GM23248 (cell line): Measurements from ENCODE around the gene PTPN20. TPM values are rescaled to one million over a fixed set of nuclear protein-coding genes. Genes with fewer than 3 reads are reported as not detected.

ENCODE experiments used
- DNase-seq: peaks from one replicate; pipeline ENCODE4 v3.0.0-alpha.2; 2015
- H2AFZ ChIP-seq: fragments of 200-600 bp; sonication (generic); 2 replicates; pipeline ENCODE4 v1.6.1; 2016; ENCODE audit warnings: antibody characterized with exemption
- H3F3A ChIP-seq: fragments of 200-600 bp; sonication (generic); 2 replicates; pipeline ENCODE4 v1.6.1; 2016; ENCODE audit warnings: mild to moderate bottlenecking, antibody characterized with exemption, mixed run types; ENCODE audit not compliant: insufficient read depth
- H3K27ac ChIP-seq: fragments of 200-600 bp; sonication (generic); 2 replicates; pipeline ENCODE4 v1.5.1; 2016; ENCODE audit warnings: mild to moderate bottlenecking
- H3K27me3 ChIP-seq: fragments of 200-600 bp; sonication (generic); replicated peaks from 2 replicates; pipeline ENCODE4 v1.6.1; 2016; ENCODE audit warnings: mild to moderate bottlenecking; ENCODE audit not compliant: insufficient read depth
- H3K36me3 ChIP-seq: fragments of 200-600 bp; sonication (generic); 2 replicates; pipeline ENCODE4 v1.6.1; 2016; ENCODE audit warnings: low read depth, mild to moderate bottlenecking
- H3K4me1 ChIP-seq: fragments of 200-600 bp; sonication (generic); 2 replicates; pipeline ENCODE4 v1.6.1; 2016; ENCODE audit warnings: mild to moderate bottlenecking; ENCODE audit not compliant: insufficient read depth
- H3K4me2 ChIP-seq: fragments of 200-600 bp; sonication (generic); one replicate; pipeline ENCODE4 v1.6.1; 2016; ENCODE audit warnings: mild to moderate bottlenecking; ENCODE audit not compliant: unreplicated experiment
- H3K4me3 ChIP-seq: fragments of 200-600 bp; sonication (generic); 2 replicates; pipeline ENCODE4 v1.5.1; 2016; ENCODE audit warnings: mild to moderate bottlenecking
- H3K79me2 ChIP-seq: fragments of 200-600 bp; sonication (generic); 2 replicates; pipeline ENCODE4 v1.6.1; 2016; ENCODE audit warnings: mild to moderate bottlenecking; ENCODE audit not compliant: insufficient read depth
- H3K9ac ChIP-seq: fragments of 200-600 bp; sonication (generic); 2 replicates; pipeline ENCODE4 v1.6.1; 2016; ENCODE audit warnings: mild to moderate bottlenecking
- H3K9me2 ChIP-seq: fragments of 200-600 bp; sonication (generic); 2 replicates; pipeline ENCODE4 v1.6.1; 2016; ENCODE audit warnings: mixed run types, mild to moderate bottlenecking, moderate library complexity; ENCODE audit not compliant: insufficient read depth
- H3K9me3 ChIP-seq: fragments of 200-600 bp; sonication (generic); one replicate; pipeline ENCODE4 v1.6.1; 2017; ENCODE audit warnings: low read depth
- H4K20me1 ChIP-seq: fragments of 200-600 bp; sonication (generic); 2 replicates; pipeline ENCODE4 v1.6.0; 2016; ENCODE audit not compliant: insufficient read depth
- EZH2 ChIP-seq: fragments of 200-600 bp; sonication (generic); IDR thresholded peaks from 2 replicates; pipeline ENCODE4 v1.6.1; 2018; ENCODE audit warnings: antibody characterized with exemption, mild to moderate bottlenecking; ENCODE audit not compliant: insufficient read depth, poor library complexity, severe bottlenecking
- EZH2phosphoT487 ChIP-seq: fragments of 200-600 bp; sonication (generic); IDR thresholded peaks from 2 replicates; pipeline ENCODE4 v1.6.1; 2018; ENCODE audit warnings: antibody characterized with exemption, moderate library complexity, mild to moderate bottlenecking, low read depth; ENCODE audit not compliant: insufficient read depth
- WGBS, 2 experiments: methylation state at CpG; one replicate each; pipeline ENCODE4 v1.1.6; 2015 to 2017; ENCODE audit warnings: low lambda C conversion rate in 2 of 2, low coverage in 1 of 2; ENCODE audit errors: missing lambda C conversion rate in 2 of 2; 5-methylcytosine and 5-hydroxymethylcytosine counted together
- in situ Hi-C: fragments of 300-500 bp; cut with MboI; formaldehyde crosslinking; loops from 2 replicates; pipeline ENCODE4 v1.15.0; 2020
- polyA plus RNA-seq: library from polyadenylated mRNA; unstranded; fragments of >200 nt; fragmentation: Nextera tagmentation; extraction: Ambion mirVana; gene quantifications from 2 replicates; pipeline ENCODE4 v1.2.1, GENCODE V29; 2016
- total RNA-seq: library from RNA; depleted of rRNA; stranded (reverse); fragments of >200 nt; shearing (Covaris generic); gene quantifications from 2 replicates; pipeline ENCODE4 v1.2.3, GENCODE V29; 2014

Gene PTPN20
- total and polyA plus RNA-seq, 2 experiments from 2014 or later: 0.15 to 0.22 TPM

DNA sequence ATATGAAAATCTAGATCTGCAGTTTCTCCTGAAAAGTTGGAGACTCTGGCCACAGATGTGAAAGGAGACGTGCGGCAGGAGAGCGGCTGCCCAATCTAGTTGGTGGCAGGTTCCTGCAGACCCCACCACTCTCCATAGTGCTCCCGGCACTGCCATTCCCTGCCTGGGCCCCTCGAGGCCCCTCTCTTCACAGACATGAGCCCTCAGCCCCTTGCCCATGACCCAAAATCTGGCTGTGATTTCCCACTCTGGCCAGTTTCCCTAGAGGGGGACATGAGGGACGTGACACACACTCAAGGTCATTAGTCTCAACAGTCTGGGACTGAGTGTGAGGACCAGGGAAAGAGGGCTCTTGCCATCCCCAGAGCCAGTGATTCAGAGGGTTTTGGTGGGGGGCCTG, 138.7 kb downstream of the PTPN20 start:
- no peak for TF ChIP-seq EZH2
- TF ChIP-seq EZH2phosphoT487: no peak
- Histone ChIP-seq H3K9me3 (no peaks in the 10 kb centered on the region), H3K4me1 (0 out of 2 replicates have a peak, but pooled peaks cover 6% of the 10 kb centered on the region), H3K27me3 (no peaks in the 10 kb centered on the region), H3K4me3 (no peak overlapping the region), H3K36me3 (no peaks in the 10 kb centered on the region), H3K27ac (no peak overlapping the region), H2AFZ (no peak overlapping the region), H3K9me2 (no peaks in the 10 kb centered on the region), H3K9ac (no peak overlapping the region), H3F3A (no peaks in the 10 kb centered on the region), H4K20me1 (no peaks in the 10 kb centered on the region), H3K79me2 (no peaks in the 10 kb centered on the region), H3K4me2 (no peak overlapping the region)
- DNase-seq: no peak
- WGBS, 2 experiments: 58 to 62% methylated on average over 6 of the region's 6 CpGs
- in situ Hi-C loops: loop anchor here (10.0 kb wide), 1 partner anchor 255 kb away; the partner anchor contains the start of gene GDF10

DNA sequence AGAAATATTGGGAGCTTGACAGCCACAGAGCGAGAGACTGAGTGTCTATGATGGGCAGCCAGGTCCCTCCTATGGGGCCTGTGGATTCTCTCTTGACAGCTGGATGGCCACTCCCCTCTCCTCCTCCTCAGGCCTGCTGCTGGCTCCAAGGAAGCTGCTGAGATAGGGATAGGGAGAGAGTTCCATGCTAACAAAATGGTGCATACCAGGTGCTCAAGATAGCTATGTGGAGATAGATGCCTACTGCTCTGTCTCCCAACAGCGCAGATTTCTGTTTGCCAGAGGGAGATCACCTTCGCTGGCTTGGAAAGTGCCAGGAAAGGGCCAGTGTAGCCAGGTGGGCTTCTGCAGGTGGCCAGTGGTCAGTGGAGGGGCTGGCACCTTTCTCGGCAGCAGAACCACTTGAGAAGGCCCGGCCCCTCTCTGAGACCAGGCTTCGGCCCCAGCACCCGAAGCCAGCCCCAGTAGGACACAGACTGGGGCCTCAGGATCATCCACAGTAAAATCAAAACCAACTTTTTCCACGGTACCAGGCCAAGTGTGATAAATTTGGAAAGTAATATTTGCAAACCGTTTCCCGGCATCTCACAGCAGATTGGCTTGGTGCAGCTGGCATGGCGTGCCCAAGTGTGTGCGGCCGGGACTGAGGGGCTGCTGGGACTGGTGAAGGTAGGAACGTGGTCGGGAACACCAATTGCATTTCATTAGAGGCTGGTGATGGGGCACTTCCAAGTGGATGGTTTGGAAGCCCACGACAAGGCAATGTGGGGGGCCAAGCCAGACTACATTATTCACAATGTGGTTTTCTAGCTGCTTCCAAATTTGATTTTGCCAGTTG, 139.6 kb downstream of the PTPN20 start:
- Histone ChIP-seq H3K27ac (no peak overlapping the region), H4K20me1 (no peaks in the 10 kb centered on the region), H3K4me1 (0 out of 2 replicates have a peak, but pooled peaks cover 6% of the 10 kb centered on the region), H3F3A (no peaks in the 10 kb centered on the region), H3K9me2 (no peaks in the 10 kb centered on the region), H3K79me2 (no peaks in the 10 kb centered on the region), H3K9me3 (no peaks in the 10 kb centered on the region), H3K9ac (no peak overlapping the region), H2AFZ (no peak overlapping the region), H3K27me3 (no peaks in the 10 kb centered on the region), H3K36me3 (no peaks in the 10 kb centered on the region), H3K4me2 (no peak overlapping the region), H3K4me3 (no peak overlapping the region)
- no peak for DNase-seq
- no peak for TF ChIP-seq EZH2
- no peak for TF ChIP-seq EZH2phosphoT487
- 45 to 49% methylated on average over 16 of the region's 16 CpGs for WGBS, 2 experiments
- in situ Hi-C loops: loop anchor here (10.0 kb wide), 1 partner anchor 254 kb away; the partner anchor contains the start of gene GDF10

DNA sequence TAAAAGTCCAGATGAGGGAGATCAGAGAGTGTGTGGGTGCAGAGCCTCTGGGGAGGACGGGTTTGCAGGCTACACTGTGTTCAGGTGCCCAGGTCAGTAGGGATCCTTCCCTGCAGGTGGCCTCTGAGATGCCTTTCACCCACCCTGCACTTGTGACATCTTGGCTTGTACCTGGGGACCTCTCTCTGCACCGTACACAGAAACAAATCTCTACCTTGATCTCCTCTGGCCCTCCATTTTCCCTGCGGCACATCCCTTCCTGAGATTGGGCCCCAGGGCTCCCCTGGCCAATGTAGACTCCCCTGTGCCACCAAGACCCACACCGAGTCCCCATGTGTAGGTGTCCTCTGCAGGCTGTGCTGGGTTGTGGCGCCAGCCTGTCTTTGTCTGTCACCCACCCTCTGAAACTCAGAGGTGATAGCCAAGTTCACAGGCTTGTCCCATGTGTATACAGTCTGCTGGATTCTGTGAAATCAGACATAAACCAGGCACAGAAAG, 140.6 kb downstream of the PTPN20 start:
- no peak overlapping the region for H3K4me3 ChIP-seq
- in situ Hi-C loops: loop anchor here (10.0 kb wide), 1 partner anchor 253 kb away; the partner anchor contains the start of gene GDF10
- no peaks in the 10 kb centered on the region for H3F3A ChIP-seq
- no peak overlapping the region for H3K9ac ChIP-seq
- H3K27me3 ChIP-seq: no peaks in the 10 kb centered on the region
- H3K9me2 ChIP-seq: no peaks in the 10 kb centered on the region
- no peaks in the 10 kb centered on the region for H3K9me3 ChIP-seq
- no peaks in the 10 kb centered on the region for H3K36me3 ChIP-seq
- no peak overlapping the region for H2AFZ ChIP-seq
- H3K27ac ChIP-seq: no peak overlapping the region
- TF ChIP-seq EZH2phosphoT487 (no peak), EZH2 (no peak)
- H3K4me1 ChIP-seq: 0 out of 2 replicates have a peak, but pooled peaks cover 6% of the 10 kb centered on the region
- WGBS, 2 experiments: 72 to 75% methylated on average over 5 of the region's 5 CpGs
- no peaks in the 10 kb centered on the region for H4K20me1 ChIP-seq
- no peak overlapping the region for H3K4me2 ChIP-seq
- H3K79me2 ChIP-seq: no peaks in the 10 kb centered on the region
- DNase-seq: no peak
